Measurements from ENCODE around the gene KCP. TPM values are rescaled to one million over a fixed set of nuclear protein-coding genes. Genes with fewer than 3 reads are reported as not detected.

The KCP gene
- 0.22 and 1.0 TPM in 2 replicates for total RNA-seq (2016; rRNA removed; fragmentation: Illumina TruSeq; extraction: Trizol)
- 0.26 and 0.51 TPM in 2 replicates for total RNA-seq (2016; cell fraction: cytosol; rRNA removed; fragmentation: Illumina TruSeq; extraction: Trizol; ENCODE audit: low read depth)
- 0.37 and 1.2 TPM in 2 replicates for total RNA-seq (2016; cell fraction: insoluble cytoplasmic fraction; rRNA removed; fragmentation: Illumina TruSeq; extraction: Trizol)
- 0.28 and 0.48 TPM in 2 replicates for total RNA-seq (2016; cell fraction: membrane; rRNA removed; fragmentation: Illumina TruSeq; extraction: Trizol)
- 1.3 and 2.0 TPM in 2 replicates for total RNA-seq (2016; cell fraction: nucleus; rRNA removed; fragmentation: Illumina TruSeq; extraction: Trizol)
- polyA plus RNA-seq (2011; rRNA removed) = 0.37 and 0.46 TPM in 2 replicates
- polyA plus RNA-seq (2011; cell fraction: cytosol; rRNA removed) = 0.12 and 0.31 TPM in 2 replicates
- 6.6 and 8.0 TPM in 2 replicates for polyA plus RNA-seq (2011; cell fraction: nucleus; rRNA removed)
- 0.28 TPM in 2 replicates for polyA plus RNA-seq (2012)
- 0.09 and 0.12 TPM in 2 replicates for polyA plus RNA-seq (2016; cell fraction: cytosol; fragmentation: Illumina TruSeq; extraction: Trizol; ENCODE audit: low read depth)
- polyA plus RNA-seq (2016; cell fraction: insoluble cytoplasmic fraction; fragmentation: Illumina TruSeq; extraction: Trizol; ENCODE audit: low read depth) = 0.17 and 0.24 TPM in 2 replicates
- 0.20 and 0.23 TPM in 2 replicates for polyA plus RNA-seq (2016; cell fraction: membrane; fragmentation: Illumina TruSeq; extraction: Trizol; ENCODE audit: low read depth)
- polyA plus RNA-seq (2016; cell fraction: nucleus; fragmentation: Illumina TruSeq; extraction: Trizol; ENCODE audit: insufficient read depth, low read depth) = 2.1 and 3.1 TPM in 2 replicates
- polyA minus RNA-seq (2011; rRNA and poly(A)+ RNA removed; ENCODE audit: low replicate concordance) = 0.07 and 0.58 TPM in 2 replicates
- polyA minus RNA-seq (2011; cell fraction: cytosol; rRNA and poly(A)+ RNA removed) = not detected in 2 replicates
- polyA minus RNA-seq (2011; cell fraction: nucleus; rRNA and poly(A)+ RNA removed) = 1.1 and 1.4 TPM in 2 replicates
- Bru-seq, nascent RNA = percentile 22 among the genes with signal in this experiment
- BruChase-seq, experiment 1, labeled RNA remaining after a 6-hour chase = percentile 15 among the genes with signal in this experiment
- percentile 15 among the genes with signal in this experiment for BruChase-seq, experiment 2, labeled RNA remaining after a 2-hour chase
- long read RNA-seq, experiment 1, partial matches to known transcripts = 2 of 3 reads
- long read RNA-seq, experiment 1, other reads (novel, unspliced or antisense) = 1 of 3 reads
- long read RNA-seq, experiment 2, partial matches to known transcripts = 1 of 2 reads
- long read RNA-seq, experiment 2, other reads (novel, unspliced or antisense) = 1 of 2 reads

GRCh38 chr7:128910569-128910945 is at the start of gene KCP:
Gene KCP, minus strand, starts transcription at chr7:128910709. Its CDS starts 33 bp downstream, at chr7:128910676.
- Histone ChIP-seq H3K4me2 (ENCODE audit: low read depth, low read length) (peak within 1 kb of the TSS; percentile 61), H3K9ac (ENCODE audit: insufficient read depth, low read depth, low read length) (no peak within 1 kb of the TSS), H3K27ac (ENCODE audit: extremely low read length, insufficient read depth, low read length) (no peak within 1 kb of the TSS), H3K4me1 (ENCODE audit: insufficient read depth, low read length) (peaks cover 26% of the 10 kb centered on the region), H3K4me3 (replicated peaks in 1 of 3; ENCODE audit: insufficient read depth in 1 of 3, low read depth in 2 of 3, low read length in 3 of 3) (peak within 1 kb of the TSS in 2 of 3 experiments; percentile 29 to 54; a peak in 3 of 6 replicates), H3K9me3 (ENCODE audit: low read length) (no peaks in the 10 kb centered on the region), H4K20me1 (ENCODE audit: insufficient read depth, low read length) (no peaks in the 10 kb centered on the region), H2AFZ (ENCODE audit: low read length) (no peak within 1 kb of the TSS), H3K36me3 (replicated peaks in 1 of 2; ENCODE audit: control insufficient read depth in 1 of 2, insufficient read depth in 2 of 2, low read length in 2 of 2) (no peaks in the 10 kb centered on the region), H3K79me2 (ENCODE audit: insufficient read depth, low read length) (no peaks in the 10 kb centered on the region), H3K27me3 (ENCODE audit: control insufficient read depth in 1 of 2, insufficient read depth in 2 of 2, low read length in 2 of 2) (peaks cover 2 to 53% of the 10 kb centered on the region in 2 experiments; a peak in 3 of 5 replicates)
- ATAC-seq (no peak), FAIRE-seq (no peak), DNase-seq (ENCODE audit: low spot score) (no peak)
- in situ Hi-C loops (cut with HindIII; ENCODE audit: extremely low pct_ligation_motif_present, low pct_unique_long_range_greater_than_20kb) (no loop called here), intact Hi-C loops (cut with micrococcal nuclease; ENCODE audit: unreplicated experiment) (no loop called here)
- BruUV-seq (replicated peaks) = no TSS peak
- WGBS (ENCODE audit: low lambda C conversion rate) = 62% methylated on average over 25 of the region's 34 CpGs
- TF ChIP-seq AGO2 (optimal IDR thresholded peaks at IDR 0.05; ENCODE audit: low read depth, low read length) (no peak), SAP130 (CRISPR knock-in tag; IDR thresholded peaks at IDR 0.05; ENCODE audit: low read depth) (no peak), ZNF607 (CRISPR knock-in tag; IDR thresholded peaks at IDR 0.05; ENCODE audit: borderline replicate concordance) (no peak), SUZ12 (IDR thresholded peaks at IDR 0.05; ENCODE audit: low read depth, low read length) (no peak)
- ChIA-PET POLR2A (no interaction called here), CTCF (ENCODE audit: low intra/inter-chr PET ratio, low total read pairs) (no interaction called here)
